ENCODE measurements around the gene ISYNA1.

GRCh38 chr19:18417250-18418028, 20.5 kb downstream of the ISYNA1 start:
- TF ChIP-seq TBL1XR1 (IDR thresholded peaks at IDR 0.05; ENCODE audit: borderline replicate concordance, low read length, partially characterized antibody) = no peak
- TF ChIP-seq, protein P1, sequence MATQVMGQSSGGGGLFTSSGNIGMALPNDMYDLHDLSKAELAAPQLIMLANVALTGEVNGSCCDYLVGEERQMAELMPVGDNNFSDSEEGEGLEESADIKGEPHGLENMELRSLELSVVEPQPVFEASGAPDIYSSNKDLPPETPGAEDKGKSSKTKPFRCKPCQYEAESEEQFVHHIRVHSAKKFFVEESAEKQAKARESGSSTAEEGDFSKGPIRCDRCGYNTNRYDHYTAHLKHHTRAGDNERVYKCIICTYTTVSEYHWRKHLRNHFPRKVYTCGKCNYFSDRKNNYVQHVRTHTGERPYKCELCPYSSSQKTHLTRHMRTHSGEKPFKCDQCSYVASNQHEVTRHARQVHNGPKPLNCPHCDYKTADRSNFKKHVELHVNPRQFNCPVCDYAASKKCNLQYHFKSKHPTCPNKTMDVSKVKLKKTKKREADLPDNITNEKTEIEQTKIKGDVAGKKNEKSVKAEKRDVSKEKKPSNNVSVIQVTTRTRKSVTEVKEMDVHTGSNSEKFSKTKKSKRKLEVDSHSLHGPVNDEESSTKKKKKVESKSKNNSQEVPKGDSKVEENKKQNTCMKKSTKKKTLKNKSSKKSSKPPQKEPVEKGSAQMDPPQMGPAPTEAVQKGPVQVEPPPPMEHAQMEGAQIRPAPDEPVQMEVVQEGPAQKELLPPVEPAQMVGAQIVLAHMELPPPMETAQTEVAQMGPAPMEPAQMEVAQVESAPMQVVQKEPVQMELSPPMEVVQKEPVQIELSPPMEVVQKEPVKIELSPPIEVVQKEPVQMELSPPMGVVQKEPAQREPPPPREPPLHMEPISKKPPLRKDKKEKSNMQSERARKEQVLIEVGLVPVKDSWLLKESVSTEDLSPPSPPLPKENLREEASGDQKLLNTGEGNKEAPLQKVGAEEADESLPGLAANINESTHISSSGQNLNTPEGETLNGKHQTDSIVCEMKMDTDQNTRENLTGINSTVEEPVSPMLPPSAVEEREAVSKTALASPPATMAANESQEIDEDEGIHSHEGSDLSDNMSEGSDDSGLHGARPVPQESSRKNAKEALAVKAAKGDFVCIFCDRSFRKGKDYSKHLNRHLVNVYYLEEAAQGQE (IDR thresholded peaks at IDR 0.05; ENCODE audit: borderline replicate concordance in 1 of 2, low read depth in 1 of 2, low read length in 2 of 2) = no peak
- no peak for TF ChIP-seq NR3C1 (CRISPR knock-in tag; IDR thresholded peaks at IDR 0.05)
- TF ChIP-seq, protein P2, sequence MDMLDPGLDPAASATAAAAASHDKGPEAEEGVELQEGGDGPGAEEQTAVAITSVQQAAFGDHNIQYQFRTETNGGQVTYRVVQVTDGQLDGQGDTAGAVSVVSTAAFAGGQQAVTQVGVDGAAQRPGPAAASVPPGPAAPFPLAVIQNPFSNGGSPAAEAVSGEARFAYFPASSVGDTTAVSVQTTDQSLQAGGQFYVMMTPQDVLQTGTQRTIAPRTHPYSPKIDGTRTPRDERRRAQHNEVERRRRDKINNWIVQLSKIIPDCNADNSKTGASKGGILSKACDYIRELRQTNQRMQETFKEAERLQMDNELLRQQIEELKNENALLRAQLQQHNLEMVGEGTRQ (IDR thresholded peaks at IDR 0.05; ENCODE audit: low read depth, low read length) = no peak
- TF ChIP-seq, protein P2 (CRISPR knock-in tag; IDR thresholded peaks at IDR 0.05; ENCODE audit: borderline replicate concordance) = no peak
- no peak for TF ChIP-seq POLR2AphosphoS5 (IDR thresholded peaks at IDR 0.05; ENCODE audit: low read depth, low read length)
- no peak for TF ChIP-seq FLYWCH1 (CRISPR knock-in tag; IDR thresholded peaks at IDR 0.05)
- TF ChIP-seq RAD51 (IDR thresholded peaks at IDR 0.05; ENCODE audit: borderline replicate concordance) = no peak
